Measurements from ENCODE around the gene FXYD6. TPM values are rescaled to one million over a fixed set of nuclear protein-coding genes. Genes with fewer than 3 reads are reported as not detected.

FXYD6 gene
- total and polyA plus RNA-seq, 2 of the 8 experiments (the other 6 are each of a cell fraction or from before 2014, with no cell fraction given), result 44.6 to 117 TPM

GRCh38 chr11:117902001-117902845 is 25.8 kb upstream of the FXYD6 start (continued):
- no peak for TF ChIP-seq EZH2 (IDR thresholded peaks at IDR 0.05; ENCODE audit: low read depth, low read length, severe bottlenecking)
